Head of caudate nucleus (tissue), 42 donors: Measurements from ENCODE around the gene ZNF140.
A peak's percentile ranks its signal among the peaks of the same experiment; 100 is the strongest.

ENCODE experiments used
- DNase-seq, 42 donors: peaks; one replicate each; pipeline versions ENCODE4 v3.0.0 to v3.0.0-alpha.2; 2020 to 2021; ENCODE audit warnings: mixed read lengths in 7 of 42
- intact Hi-C: fragments of 100-400 bp; cut with DNase I; formaldehyde crosslinking; loops from one replicate; pipeline ENCODE4 v1.15.0; 2022

The ZNF140 gene

DNA sequence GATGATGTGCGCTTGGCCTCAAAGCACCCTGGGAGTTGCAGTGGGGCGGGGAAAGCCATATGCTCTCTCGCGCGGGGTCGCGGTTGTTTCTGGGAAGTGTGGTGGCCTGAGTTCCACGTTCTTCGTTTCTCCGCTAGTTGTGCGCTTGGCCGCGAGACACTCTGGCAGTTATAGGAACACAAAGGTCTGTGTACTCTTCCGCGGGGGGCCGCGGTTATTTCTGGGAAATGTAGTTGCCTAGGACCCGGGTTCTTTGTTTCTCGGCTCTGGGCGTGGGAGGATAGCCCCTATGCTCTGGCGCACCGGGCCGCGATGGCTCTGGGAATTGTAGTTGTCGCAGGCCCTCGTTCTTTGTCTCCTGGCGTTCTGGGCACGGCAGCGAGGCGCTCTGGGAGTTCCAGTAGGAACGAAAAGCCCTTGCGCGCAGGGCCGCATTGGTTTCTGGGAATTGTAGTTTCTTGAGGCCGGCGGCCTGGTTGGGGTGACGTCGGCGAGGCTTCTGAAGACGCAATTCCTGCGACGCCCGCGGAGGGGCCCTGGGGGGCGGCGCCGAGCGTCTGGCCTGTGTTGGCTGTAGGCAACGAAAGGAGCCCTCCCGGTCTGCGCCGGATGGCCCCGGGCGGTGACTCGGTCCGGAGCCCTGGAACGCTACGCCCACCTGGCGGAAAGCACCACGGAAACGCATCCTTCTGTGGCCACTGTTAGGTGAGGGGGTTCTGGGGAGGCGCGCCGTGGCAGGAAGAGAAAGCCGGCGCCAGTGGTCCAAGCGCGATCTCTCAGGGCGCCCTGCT is at the start of gene ZNF140:
ZNF140 (plus strand) TSS at position 556 of the 791 bp plus-strand sequence. CDS start 398 bp downstream, outside the sequence.
- intact Hi-C loops = loop anchor here (1.0 kb wide), 3 partner anchors 43 to 101 kb away; partner anchors contain the start of genes ZNF26, ZNF268 and ZNF84
- DNase-seq = peak; percentile 95 to 99 (median 98)

DNA sequence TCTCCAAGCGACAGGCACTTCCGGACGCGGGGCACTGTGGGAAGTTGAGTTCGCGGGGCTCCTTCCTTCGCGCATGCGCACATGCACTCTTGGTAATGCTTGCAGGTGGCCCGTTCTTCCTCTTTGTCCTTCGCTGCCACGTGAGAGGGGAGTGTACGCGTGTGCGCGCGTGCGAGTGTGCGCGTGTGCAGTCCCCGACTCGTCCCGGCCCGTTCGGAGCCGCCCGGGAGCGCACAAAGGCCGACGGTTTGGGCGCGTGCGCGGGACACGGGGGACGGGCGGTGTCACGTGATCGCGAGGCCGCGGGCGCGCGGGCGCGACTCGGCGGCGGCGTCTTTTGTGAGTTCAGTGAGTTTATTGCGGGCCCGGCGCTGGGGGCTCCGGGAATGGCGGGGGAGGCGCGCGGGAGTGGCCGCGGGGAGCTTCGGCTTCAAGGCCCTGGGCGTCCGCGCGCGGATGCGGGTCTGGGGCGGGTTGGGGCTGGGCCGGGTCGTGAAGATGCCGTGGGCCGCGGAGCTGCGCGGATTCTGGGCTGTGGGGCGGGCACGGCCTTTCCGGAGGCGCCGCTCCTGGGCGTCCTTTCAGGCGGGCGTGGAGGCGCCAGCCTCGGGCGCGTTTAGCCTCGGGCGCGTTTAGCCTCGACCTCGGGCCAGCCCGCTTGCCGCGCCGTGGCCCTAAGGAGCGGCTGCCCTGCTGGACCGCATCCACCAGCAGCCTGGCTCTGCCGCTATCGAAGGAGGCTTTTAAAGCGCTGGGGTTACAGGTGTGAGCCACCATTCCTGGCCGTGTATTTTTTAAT is 43.3 kb upstream of the ZNF140 start, which contains the start of gene ZNF84:
ZNF84 (plus strand) TSS at position 303 of the 799 bp plus-strand sequence. CDS start 3,959 bp downstream, outside the sequence.
- intact Hi-C loops = loop anchor here (1.0 to 2.0 kb wide), 2 partner anchors 43 to 51 kb away; partner anchors contain the start of genes ZNF140 and ZNF26
- peak; percentile 87 to 98 (median 94) for DNase-seq

DNA sequence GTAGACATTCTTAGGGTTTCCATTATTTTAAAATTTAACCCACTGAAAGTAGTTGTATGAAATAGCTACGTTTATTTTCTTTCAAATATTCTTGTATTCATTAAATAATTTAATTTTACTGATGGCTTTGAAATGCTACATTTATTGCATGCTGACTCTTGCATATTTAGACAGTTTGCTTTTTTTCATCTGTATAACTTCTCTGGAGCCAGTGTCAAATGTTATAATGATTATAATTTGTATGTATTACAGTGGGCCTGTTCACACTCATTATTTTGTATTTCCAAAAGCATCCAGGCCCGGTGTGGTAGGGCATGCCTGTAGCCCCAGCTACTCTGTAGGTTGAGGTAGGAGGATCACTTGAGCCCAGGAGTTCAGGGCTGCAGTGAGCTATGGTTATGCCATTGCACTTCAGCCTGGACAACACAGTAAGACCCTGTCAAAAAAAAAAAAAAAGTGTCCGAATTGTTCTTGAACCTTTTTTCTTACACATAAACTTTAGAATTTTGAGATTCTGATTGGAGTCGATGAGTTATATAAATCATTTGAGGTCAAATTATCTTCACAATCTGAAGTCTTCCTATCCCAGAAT is 42.5 kb upstream of the ZNF140 start:
- DNase-seq = no peak
- intact Hi-C loops = no loop called here

DNA sequence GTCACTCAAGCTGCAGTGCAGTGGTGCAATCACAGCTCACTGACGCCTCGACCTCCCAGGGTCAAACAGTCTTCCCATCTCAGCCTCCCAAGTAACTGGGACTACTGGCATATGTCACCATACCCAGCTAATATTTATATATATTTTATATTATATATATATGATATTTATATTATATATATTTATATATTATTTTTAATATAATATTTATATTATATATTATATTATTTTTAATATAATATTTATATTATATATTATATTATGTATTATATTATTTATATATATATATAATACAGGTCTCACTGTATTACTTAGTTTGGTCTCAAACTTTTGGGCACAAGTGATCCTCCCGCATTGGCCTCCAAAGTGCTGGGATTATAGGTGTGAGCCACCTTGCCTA is 34.0 kb upstream of the ZNF140 start:
- intact Hi-C loops = no loop called here
- DNase-seq = no peak

DNA sequence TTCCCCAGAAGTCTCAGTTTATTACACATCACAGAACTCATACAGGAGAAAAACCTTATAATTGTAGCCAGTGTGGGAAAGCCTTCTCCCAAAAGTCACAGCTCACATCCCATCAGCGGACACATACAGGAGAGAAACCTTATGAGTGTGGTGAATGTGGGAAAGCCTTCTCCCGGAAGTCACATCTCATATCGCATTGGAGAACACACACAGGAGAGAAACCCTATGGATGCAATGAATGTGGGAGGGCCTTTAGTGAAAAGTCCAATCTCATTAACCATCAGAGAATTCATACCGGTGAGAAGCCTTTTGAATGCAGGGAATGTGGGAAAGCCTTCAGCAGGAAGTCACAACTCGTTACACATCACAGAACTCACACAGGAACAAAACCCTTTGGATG is 23.3 kb upstream of the ZNF140 start:
- intact Hi-C loops = no loop called here
- no peak for DNase-seq

DNA sequence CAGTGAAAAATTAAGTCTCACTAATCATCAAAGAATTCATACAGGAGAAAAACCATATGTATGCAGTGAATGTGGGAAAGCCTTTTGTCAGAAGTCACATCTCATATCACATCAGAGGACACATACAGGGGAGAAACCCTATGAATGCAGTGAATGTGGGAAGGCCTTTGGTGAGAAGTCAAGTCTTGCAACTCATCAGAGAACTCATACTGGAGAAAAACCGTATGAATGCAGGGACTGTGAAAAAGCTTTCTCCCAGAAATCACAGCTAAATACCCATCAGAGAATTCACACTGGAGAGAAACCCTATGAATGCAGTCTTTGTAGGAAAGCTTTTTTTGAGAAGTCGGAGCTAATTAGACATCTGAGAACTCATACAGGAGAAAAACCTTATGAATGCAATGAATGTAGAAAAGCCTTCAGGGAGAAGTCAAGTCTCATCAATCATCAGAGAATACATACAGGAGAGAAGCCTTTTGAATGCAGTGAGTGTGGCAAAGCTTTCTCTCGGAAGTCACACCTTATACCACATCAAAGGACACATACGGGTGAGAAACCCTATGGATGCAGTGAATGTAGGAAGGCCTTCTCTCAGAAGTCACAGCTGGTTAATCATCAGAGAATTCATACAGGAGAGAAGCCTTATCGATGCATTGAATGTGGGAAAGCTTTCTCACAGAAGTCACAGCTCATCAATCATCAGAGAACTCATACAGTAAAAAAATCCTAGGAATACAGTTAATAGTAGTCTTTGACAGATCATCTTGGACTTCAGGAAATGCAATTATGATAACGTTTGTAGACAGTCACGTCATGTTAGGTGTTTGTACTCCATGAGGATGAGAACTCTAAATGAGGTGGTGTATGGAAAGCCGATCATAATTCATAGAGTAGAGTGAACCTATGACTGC is 22.3 kb upstream of the ZNF140 start:
- no peak for DNase-seq
- intact Hi-C loops = no loop called here

DNA sequence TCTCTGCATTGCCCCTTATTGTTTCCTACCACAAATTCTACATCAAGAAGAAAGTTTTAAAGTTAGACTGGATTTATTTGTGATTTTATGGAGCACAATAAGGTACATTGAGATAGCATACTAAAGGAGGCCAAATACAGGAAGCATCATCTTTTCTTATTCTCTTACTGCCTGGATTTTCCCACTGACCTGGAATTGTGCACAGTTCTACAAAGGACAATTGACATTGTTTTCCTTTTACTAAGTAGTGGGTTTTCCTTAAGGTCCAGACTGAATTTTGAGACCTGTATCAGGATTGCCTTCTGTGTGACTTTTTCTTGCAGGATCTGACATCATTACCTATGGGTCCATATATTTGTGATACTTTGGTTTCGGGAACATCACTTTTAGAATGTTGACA is 18.8 kb upstream of the ZNF140 start:
- no peak for DNase-seq
- intact Hi-C loops = no loop called here

DNA sequence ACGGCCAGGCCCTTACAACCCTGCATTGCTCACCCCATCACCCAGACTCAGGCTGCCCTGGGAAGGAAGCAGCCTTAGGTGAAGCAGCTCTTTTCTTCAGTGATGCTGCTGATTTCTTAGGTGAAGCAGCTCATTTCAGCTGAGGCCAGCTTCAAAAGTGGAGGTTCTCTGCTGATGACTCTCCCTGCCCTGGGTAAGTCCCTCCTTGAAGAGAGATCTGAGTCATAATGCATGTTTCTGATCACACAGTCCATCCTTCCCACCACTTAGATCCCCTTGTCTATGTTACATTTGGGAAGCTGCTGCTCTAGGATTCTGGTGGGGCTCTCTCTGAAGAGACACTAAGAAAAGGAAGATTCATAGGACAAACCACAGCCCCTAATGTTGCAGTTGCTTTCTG is 17.2 kb upstream of the ZNF140 start:
- intact Hi-C loops = no loop called here
- DNase-seq = no peak

DNA sequence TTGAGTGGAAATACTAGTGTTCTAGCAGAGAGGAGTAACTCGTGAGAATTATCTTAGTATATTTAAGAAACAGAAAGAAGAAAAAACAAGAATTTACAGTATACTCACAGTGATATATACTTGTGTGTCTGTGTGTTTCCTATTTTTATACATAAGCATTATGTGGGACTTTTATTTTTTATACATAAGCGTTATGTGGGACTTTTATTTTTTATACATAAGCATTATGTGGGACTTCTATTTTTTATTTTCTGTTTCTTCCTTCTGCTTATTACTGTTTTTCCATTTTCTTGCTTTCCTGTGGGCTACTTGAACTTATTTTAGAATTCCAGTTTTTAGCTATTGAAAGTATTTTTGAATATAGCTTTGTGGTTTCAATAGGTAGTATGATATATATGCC is 6.9 kb upstream of the ZNF140 start:
- intact Hi-C loops = no loop called here

DNA sequence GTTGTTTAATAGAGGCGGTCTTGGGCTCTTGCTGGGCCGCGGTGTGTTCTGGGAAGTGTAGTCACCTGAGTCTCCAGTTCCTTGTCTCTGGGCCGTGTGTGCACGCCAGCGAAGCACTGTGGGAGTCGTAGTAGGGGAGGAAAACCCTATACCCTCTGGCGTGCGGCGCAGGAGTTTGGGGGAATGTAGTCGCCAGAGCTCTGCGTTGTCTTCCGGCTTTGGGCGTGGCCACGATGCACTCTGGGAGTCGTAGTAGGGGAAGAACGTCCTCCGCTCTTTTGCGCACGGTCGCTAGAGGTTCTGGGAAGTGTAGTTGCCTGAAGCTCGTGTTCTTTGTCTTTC is 726 bp upstream of the ZNF140 start:
- peak; percentile 95 to 100 (median 99) for DNase-seq
- intact Hi-C loops = loop anchor here (1.0 kb wide), 3 partner anchors 43 to 101 kb away; partner anchors contain the start of genes ZNF26, ZNF268 and ZNF84

More for the DNA sequence above, 6.9 kb upstream of the ZNF140 start:
- no peak for DNase-seq

DNA sequence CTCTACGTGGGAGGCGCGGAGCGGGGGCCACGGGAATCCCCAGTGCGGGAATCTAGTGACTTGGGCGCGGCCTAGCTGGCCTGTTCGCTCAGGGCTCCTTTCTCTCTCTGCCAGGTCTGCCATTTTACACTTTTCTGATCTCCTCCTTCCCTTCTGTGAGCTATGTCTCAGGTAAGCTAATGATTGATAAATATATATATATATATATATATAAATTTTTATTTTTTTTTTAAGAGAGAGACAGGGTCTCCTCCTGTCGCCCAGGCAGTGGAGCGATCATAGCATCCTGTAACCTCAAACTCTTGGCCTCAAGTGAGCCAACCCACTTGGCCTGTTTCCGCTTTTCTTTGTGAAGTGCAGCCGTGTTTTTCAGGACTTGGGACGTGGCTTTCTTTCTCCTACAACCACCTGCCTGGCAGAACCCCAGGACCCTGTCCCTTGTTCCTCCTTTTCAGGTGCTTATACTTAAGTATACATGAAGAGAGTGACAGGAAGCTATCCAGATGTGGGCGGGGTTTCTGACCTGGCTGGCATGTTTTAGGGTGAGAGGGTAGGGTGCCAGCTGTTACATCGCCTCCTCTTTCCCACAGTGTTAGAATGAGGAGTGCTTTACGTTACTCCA is 547 bp downstream of the ZNF140 start:
- peak in 4 of 42 donors; percentile 1 to 3 (median 2) for DNase-seq
- intact Hi-C loops = no loop called here

DNA sequence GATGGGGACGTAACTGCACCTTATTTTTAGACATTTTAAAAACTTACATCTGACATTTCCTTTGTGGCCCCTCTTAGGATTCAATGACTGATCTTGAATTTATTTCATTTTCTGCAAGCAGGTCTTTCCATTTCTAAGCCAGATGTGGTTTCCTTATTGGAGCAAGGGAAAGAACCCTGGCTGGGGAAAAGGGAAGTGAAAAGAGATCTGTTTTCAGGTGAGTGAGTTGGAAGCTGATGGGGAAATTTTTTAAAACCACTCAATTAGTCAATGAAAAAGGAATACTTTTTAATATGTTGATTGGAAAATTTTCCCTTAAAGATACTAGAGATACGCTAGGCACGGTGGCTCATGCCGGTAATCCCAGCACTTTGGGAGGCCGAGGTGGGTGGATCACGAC is 2.6 kb downstream of the ZNF140 start:
- DNase-seq = no peak
- intact Hi-C loops = no loop called here

DNA sequence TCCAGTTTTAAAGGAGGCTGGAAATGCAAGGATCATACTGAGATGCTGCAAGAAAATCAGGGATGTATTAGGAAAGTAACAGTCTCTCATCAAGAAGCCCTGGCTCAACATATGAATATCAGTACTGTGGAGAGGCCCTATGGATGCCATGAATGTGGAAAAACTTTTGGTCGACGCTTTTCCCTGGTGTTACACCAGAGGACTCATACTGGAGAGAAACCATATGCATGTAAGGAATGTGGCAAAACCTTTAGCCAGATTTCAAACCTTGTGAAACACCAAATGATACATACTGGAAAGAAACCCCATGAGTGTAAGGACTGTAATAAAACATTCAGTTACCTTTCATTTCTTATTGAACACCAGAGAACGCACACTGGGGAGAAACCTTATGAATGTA is 24.9 kb downstream of the ZNF140 start:
- no peak for DNase-seq
- intact Hi-C loops = no loop called here

DNA sequence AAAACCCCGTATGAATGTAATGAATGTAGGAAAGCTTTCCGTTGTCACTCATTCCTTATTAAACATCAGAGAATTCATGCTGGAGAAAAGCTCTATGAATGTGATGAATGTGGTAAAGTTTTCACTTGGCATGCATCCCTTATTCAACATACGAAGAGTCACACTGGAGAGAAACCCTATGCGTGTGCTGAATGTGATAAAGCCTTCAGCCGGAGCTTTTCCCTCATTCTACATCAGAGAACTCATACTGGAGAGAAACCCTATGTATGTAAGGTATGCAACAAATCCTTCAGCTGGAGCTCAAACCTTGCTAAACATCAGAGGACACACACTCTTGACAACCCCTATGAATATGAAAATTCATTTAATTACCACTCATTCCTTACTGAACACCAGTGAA is 25.5 kb downstream of the ZNF140 start:
- intact Hi-C loops = no loop called here
- DNase-seq = no peak

DNA sequence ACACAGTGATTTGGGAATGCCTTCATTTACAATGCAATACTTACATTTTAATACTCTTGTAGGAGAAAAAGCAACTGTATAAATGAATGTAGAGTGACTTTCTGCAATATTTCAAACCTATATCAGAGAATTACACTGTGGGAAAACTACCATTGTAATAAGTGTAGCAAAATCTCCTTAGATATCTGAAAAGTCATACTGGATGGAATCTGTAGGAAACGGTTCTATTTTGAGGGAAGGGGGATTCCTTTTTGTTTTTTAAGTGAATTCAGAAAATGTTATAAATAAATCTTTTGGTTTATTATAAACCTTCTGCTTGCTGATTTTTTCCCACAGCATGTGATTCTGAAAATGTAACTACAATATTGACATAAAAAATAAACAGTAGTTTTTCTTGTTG is 26.4 kb downstream of the ZNF140 start:
- intact Hi-C loops = no loop called here
- DNase-seq = no peak

DNA sequence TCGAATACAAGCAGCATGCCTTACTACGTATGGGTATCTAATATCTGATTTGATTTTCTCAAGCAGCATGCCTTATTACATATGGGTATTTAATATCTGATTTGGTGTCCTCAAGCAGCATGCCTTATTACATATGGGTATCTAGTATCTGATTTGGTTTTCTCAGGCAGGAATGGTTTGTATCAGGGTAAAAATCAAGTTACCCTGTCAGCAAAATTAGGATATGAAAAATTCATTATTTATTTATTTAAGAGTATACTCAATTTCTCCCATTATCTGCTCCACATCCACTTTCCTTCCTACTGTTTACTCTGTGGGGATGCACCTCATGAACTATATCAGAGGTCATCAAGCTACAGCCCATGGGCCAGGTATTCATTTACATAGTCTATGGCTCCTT is 27.4 kb downstream of the ZNF140 start:
- no peak for DNase-seq
- intact Hi-C loops = no loop called here

DNA sequence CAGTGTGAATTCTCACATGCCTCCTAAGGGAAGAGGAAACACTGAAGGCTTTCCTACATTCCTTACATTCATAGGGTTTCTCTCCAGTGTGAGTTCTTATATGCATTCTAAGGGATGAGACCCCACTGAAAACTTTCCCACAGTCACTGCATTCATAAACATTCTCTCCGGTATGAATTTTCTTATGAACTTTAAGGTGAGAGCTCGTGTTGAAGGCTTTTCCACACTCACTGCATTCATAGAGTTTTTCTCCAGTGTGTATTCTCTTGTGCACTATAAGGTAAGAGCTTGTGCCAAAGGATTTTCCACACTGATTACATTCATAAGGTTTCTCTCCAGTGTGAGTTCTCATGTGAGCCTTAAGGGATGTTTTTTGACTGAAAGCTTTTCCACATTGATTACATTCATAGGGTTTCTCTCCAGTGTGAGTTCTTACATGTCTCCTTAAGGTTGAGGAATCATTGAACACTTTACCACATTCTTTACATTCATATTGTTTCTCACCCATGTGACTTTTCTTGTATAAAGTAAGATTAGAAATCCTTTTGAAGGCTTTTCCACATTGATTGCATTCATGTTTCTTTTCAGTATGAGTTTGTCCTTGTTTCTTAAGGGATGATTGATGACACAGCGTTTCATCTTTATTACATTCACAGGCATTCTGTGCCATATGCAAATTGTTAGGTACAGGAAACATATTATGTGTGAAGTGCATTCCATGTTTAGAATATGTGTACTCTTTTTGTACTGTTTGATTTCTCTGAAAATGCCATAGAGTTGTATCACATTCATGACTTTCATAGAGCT is 39.9 kb downstream of the ZNF140 start:
- intact Hi-C loops = no loop called here
- DNase-seq = no peak
